ENCODE results near the gene RNF145.
A peak's percentile ranks its signal among the peaks of the same experiment; 100 is the strongest.

RNF145 gene

GRCh38 chr5:159211729-159212174 is 2.4 kb upstream of the RNF145 start:
- no peaks in the 10 kb centered on the region for H3K27me3 Mint-ChIP-seq
- no peak overlapping the region for H3K4me3 Mint-ChIP-seq
- DNase-seq (ENCODE audit: low spot score in 2 of 2) (no peak), ATAC-seq (ENCODE audit: low read depth) (no peak)
- no peak overlapping the region for H3K27ac Mint-ChIP-seq
- H3K9me3 Mint-ChIP-seq: no peaks in the 10 kb centered on the region
- peaks cover 16% of the 10 kb centered on the region for H3K4me1 Mint-ChIP-seq
- peaks cover 5% of the 10 kb centered on the region for H3K36me3 Mint-ChIP-seq

- no peak for DNase-seq (ENCODE audit: low spot score in 2 of 2)
- Mint-ChIP-seq H3K4me1 (peaks cover 24% of the 10 kb centered on the region), H3K4me3 (peak overlapping the region; percentile 91), H3K9me3 (no peaks in the 10 kb centered on the region), H3K27me3 (no peaks in the 10 kb centered on the region), H3K27ac (peak overlapping the region; percentile 98), H3K36me3 (peaks cover 5% of the 10 kb centered on the region)
- ATAC-seq (ENCODE audit: low read depth): no peak
Measured at GRCh38 chr5:159210846-159211245, 1.5 kb upstream of the RNF145 start.

GRCh38 chr5:159210210-159210661 is 883 bp upstream of the RNF145 start:
- H3K4me1 Mint-ChIP-seq: peaks cover 28% of the 10 kb centered on the region
- H3K9me3 Mint-ChIP-seq: no peaks in the 10 kb centered on the region
- ATAC-seq (ENCODE audit: low read depth) (no peak), DNase-seq (ENCODE audit: low spot score in 2 of 2) (no peak)
- peaks cover 5% of the 10 kb centered on the region for H3K36me3 Mint-ChIP-seq
- no peaks in the 10 kb centered on the region for H3K27me3 Mint-ChIP-seq
- peak overlapping the region; percentile 98 for H3K27ac Mint-ChIP-seq
- peak overlapping the region; percentile 91 for H3K4me3 Mint-ChIP-seq

GRCh38 chr5:159208514-159209437 is 577 bp downstream of the RNF145 start:
- Mint-ChIP-seq H3K9me3 (no peaks in the 10 kb centered on the region), H3K36me3 (peaks cover 5% of the 10 kb centered on the region), H3K4me1 (peaks cover 31% of the 10 kb centered on the region), H3K27ac (peak overlapping the region; percentile 98), H3K4me3 (peak overlapping the region; percentile 99), H3K27me3 (no peaks in the 10 kb centered on the region)
- peak in 1 of 2 donors; percentile 26 for DNase-seq (ENCODE audit: low spot score in 2 of 2)
- ATAC-seq (ENCODE audit: low read depth): peak; percentile 8

GRCh38 chr5:159207686-159208513 is 1.5 kb downstream of the RNF145 start:
- Mint-ChIP-seq H3K4me1 (peaks cover 31% of the 10 kb centered on the region), H3K36me3 (peaks cover 8% of the 10 kb centered on the region), H3K9me3 (no peaks in the 10 kb centered on the region), H3K27me3 (no peaks in the 10 kb centered on the region), H3K4me3 (peak overlapping the region; percentile 99), H3K27ac (peak overlapping the region; percentile 98)
- peak; percentile 62 for ATAC-seq (ENCODE audit: low read depth)
- DNase-seq (ENCODE audit: low spot score in 2 of 2): peak; percentile 63 to 69

GRCh38 chr5:159207222-159207685 is 2.1 kb downstream of the RNF145 start:
- H3K4me1 Mint-ChIP-seq: peaks cover 29% of the 10 kb centered on the region
- H3K4me3 Mint-ChIP-seq: peak overlapping the region; percentile 99
- H3K9me3 Mint-ChIP-seq: no peaks in the 10 kb centered on the region
- ATAC-seq (ENCODE audit: low read depth) (no peak), DNase-seq (ENCODE audit: low spot score in 2 of 2) (no peak)
- peaks cover 8% of the 10 kb centered on the region for H3K36me3 Mint-ChIP-seq
- H3K27me3 Mint-ChIP-seq: no peaks in the 10 kb centered on the region
- H3K27ac Mint-ChIP-seq: peak overlapping the region; percentile 98

GRCh38 chr5:159206818-159207217 is 2.5 kb downstream of the RNF145 start:
- no peak for DNase-seq (ENCODE audit: low spot score in 2 of 2)
- Mint-ChIP-seq H3K27me3 (no peaks in the 10 kb centered on the region), H3K27ac (peak overlapping the region; percentile 98), H3K4me1 (peaks cover 29% of the 10 kb centered on the region), H3K9me3 (no peaks in the 10 kb centered on the region), H3K4me3 (peak overlapping the region; percentile 99), H3K36me3 (peaks cover 8% of the 10 kb centered on the region)
- ATAC-seq (ENCODE audit: low read depth): no peak

- H3K27me3 Mint-ChIP-seq: no peaks in the 10 kb centered on the region
- H3K27ac Mint-ChIP-seq: peak overlapping the region; percentile 98
- no peaks in the 10 kb centered on the region for H3K9me3 Mint-ChIP-seq
- ATAC-seq (ENCODE audit: low read depth) (no peak), DNase-seq (ENCODE audit: low spot score in 2 of 2) (no peak)
- H3K4me1 Mint-ChIP-seq: peaks cover 29% of the 10 kb centered on the region
- H3K36me3 Mint-ChIP-seq: peaks cover 8% of the 10 kb centered on the region
- peak overlapping the region; percentile 99 for H3K4me3 Mint-ChIP-seq
Measured at GRCh38 chr5:159206368-159206767, 3.0 kb downstream of the RNF145 start.

GRCh38 chr5:159203351-159203750 is 6.0 kb downstream of the RNF145 start:
- Mint-ChIP-seq H3K4me3 (no peak overlapping the region), H3K27ac (no peak overlapping the region), H3K27me3 (no peaks in the 10 kb centered on the region), H3K9me3 (no peaks in the 10 kb centered on the region), H3K36me3 (peaks cover 5% of the 10 kb centered on the region), H3K4me1 (peaks cover 33% of the 10 kb centered on the region)
- ATAC-seq (ENCODE audit: low read depth) (no peak), DNase-seq (ENCODE audit: low spot score in 2 of 2) (no peak)

- no peaks in the 10 kb centered on the region for H3K9me3 Mint-ChIP-seq
- no peak for ATAC-seq (ENCODE audit: low read depth)
- H3K4me3 Mint-ChIP-seq: no peak overlapping the region
- no peak for DNase-seq (ENCODE audit: low spot score in 2 of 2)
- no peaks in the 10 kb centered on the region for H3K27me3 Mint-ChIP-seq
- H3K36me3 Mint-ChIP-seq: peaks cover 3% of the 10 kb centered on the region
- H3K27ac Mint-ChIP-seq: no peak overlapping the region
- peaks cover 34% of the 10 kb centered on the region for H3K4me1 Mint-ChIP-seq
Measured at GRCh38 chr5:159202151-159202550, 7.2 kb downstream of the RNF145 start.

GRCh38 chr5:159199780-159200179 is 9.6 kb downstream of the RNF145 start:
- peaks cover 17% of the 10 kb centered on the region for H3K36me3 Mint-ChIP-seq

GRCh38 chr5:159199225-159199624 is 10.1 kb downstream of the RNF145 start:
- H3K4me1 Mint-ChIP-seq: peaks cover 36% of the 10 kb centered on the region
- no peaks in the 10 kb centered on the region for H3K27me3 Mint-ChIP-seq
- DNase-seq (ENCODE audit: low spot score in 2 of 2) (no peak), ATAC-seq (ENCODE audit: low read depth) (no peak)
- H3K4me3 Mint-ChIP-seq: no peak overlapping the region
- no peaks in the 10 kb centered on the region for H3K9me3 Mint-ChIP-seq
- peaks cover 17% of the 10 kb centered on the region for H3K36me3 Mint-ChIP-seq
- peak overlapping the region; percentile 19 for H3K27ac Mint-ChIP-seq

More at GRCh38 chr5:159199780-159200179, 9.6 kb downstream of the RNF145 start:
- Mint-ChIP-seq H3K27me3 (no peaks in the 10 kb centered on the region), H3K4me3 (no peak overlapping the region), H3K4me1 (peaks cover 36% of the 10 kb centered on the region), H3K9me3 (no peaks in the 10 kb centered on the region), H3K27ac (peak overlapping the region; percentile 19)
- DNase-seq (ENCODE audit: low spot score in 2 of 2): no peak
- no peak for ATAC-seq (ENCODE audit: low read depth)

GRCh38 chr5:159198063-159199036 is 11.0 kb downstream of the RNF145 start:
- DNase-seq (ENCODE audit: low spot score in 2 of 2): peak; percentile 13 to 41
- peak overlapping the region; percentile 67 for H3K27ac Mint-ChIP-seq
- peak; percentile 99 for ATAC-seq (ENCODE audit: low read depth)
- H3K9me3 Mint-ChIP-seq: no peaks in the 10 kb centered on the region
- no peaks in the 10 kb centered on the region for H3K27me3 Mint-ChIP-seq
- H3K36me3 Mint-ChIP-seq: peaks cover 20% of the 10 kb centered on the region
- H3K4me3 Mint-ChIP-seq: peak overlapping the region; percentile 15
- H3K4me1 Mint-ChIP-seq: peaks cover 36% of the 10 kb centered on the region

All from memory B cell (primary cell).